GM18873 (cell line): ENCODE results near the gene TNIK.

Source experiments
- ATAC-seq: cut with Tn5 transposase; IDR thresholded peaks from one replicate; pipeline ENCODE4 v1.9.1; 2021; ENCODE audit warnings: mild to moderate bottlenecking, moderate library complexity, moderate number of reproducible peaks; ENCODE audit not compliant: unreplicated experiment, low FRiP score

The TNIK gene

GRCh38 chr3:171459942-171460724 is at the start of gene TNIK:
TSS of gene TNIK (minus strand) at chr3:171460405. CDS start at chr3:171460063, 342 bp downstream.
- ATAC-seq = peak; percentile 61

- no peak for ATAC-seq
These were observed 48.5 kb upstream of the TNIK start for GRCh38 chr3:171508676-171509075.

- ATAC-seq = no peak
These were observed 48.0 kb upstream of the TNIK start for GRCh38 chr3:171508206-171508605.

- ATAC-seq = no peak
These were observed 46.6 kb upstream of the TNIK start for GRCh38 chr3:171506743-171507319.

DNA sequence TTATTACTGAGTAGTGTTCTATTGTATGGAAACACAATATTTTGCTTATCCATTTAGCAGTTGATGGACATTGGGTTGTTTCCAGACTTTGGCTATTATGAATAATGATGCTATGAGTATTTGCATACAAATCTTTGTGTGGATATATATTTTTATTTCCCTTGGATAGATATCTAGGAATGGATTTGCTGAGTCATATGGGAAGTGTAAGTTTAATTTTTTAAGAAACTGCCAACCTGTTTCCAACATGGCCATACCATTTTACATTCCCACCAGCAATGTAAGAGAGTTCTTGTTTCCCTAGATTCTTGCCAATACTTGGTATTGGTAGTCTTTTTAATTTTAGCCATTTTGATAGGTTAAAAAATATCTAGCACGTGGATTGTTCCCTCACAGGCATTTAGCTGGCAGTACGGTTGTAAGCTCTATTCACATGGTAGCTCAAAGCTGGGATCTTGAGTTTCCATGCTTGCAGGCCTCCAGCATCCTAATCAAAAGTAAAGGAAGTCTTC is 45.7 kb upstream of the TNIK start:
- no peak for ATAC-seq

- ATAC-seq = no peak
These were observed 44.2 kb upstream of the TNIK start for GRCh38 chr3:171504376-171504775.

GRCh38 chr3:171503817-171504216 is 43.6 kb upstream of the TNIK start:
- ATAC-seq = no peak

DNA sequence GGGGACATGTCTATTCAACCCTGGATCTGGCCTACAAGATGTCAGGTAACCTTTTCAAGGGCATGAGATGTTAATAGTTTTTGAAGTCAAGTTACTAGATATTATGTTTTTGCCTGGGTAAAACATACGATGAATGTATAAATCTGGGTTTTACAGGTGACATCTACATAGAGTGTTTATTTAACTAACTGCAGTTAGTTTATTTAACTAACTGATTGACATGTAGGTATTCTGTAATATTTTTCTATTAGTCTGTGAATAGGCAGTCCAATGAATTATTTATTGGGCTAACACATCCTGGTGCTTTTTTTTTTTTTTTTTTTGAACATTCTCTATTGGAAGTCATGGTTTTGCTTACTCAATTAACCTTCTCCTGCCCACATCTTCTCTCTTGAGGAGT is 38.7 kb upstream of the TNIK start:
- ATAC-seq = no peak

DNA sequence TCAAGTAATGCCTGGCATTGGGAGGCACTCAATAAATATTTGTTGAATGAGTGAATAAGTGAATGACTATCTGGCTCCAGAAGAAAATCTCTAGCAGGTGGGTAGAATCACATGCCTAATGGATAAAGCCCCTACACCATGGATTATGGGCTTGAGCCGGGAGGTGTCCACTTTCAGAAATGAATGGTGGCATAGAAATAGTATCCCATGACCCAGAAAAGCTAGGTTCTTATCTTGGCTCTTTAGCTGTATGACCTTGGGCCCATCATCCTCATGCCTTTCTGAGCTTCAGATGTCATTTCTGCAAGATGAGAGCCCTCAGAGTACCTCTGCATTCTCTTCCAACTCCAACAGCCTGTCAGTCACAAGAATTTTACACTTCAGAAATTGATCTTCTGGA is 37.3 kb upstream of the TNIK start:
- no peak for ATAC-seq

- ATAC-seq = no peak
These were observed 35.2 kb upstream of the TNIK start for GRCh38 chr3:171495413-171495812.

DNA sequence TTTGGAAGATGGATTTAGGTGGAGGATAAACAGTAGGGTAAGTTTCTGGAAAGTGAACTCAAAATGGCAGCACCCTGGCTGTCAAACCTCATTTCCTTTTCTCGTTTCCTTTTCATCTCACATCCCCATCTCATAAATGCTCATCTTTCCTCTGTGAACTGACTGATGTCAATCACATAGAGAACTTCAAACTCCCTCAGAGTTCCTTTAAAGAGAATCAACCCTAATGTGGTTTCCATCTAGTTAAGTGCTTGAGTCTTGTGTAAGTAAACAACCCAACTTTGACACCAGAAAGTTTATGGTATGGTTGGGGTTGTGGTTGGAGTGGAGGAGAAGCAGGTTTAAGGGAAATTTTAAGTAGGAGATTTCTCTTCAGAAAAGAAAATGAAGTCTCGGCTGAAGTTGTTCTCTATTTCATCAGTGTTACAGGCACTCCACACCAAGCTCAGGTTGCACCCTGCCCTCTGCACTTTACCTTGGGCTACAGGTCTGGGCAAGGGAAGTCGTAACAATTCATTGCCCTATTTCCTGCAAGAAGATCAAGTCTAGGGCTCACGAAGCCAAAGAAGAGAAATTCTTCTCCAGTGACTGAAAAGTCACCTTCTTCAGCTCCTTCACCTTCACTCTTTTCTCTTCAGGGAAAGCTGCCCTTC is 34.4 kb upstream of the TNIK start:
- ATAC-seq = no peak

GRCh38 chr3:171491361-171491760 is 31.2 kb upstream of the TNIK start:
- ATAC-seq = no peak

GRCh38 chr3:171490901-171491300 is 30.7 kb upstream of the TNIK start:
- ATAC-seq = no peak

DNA sequence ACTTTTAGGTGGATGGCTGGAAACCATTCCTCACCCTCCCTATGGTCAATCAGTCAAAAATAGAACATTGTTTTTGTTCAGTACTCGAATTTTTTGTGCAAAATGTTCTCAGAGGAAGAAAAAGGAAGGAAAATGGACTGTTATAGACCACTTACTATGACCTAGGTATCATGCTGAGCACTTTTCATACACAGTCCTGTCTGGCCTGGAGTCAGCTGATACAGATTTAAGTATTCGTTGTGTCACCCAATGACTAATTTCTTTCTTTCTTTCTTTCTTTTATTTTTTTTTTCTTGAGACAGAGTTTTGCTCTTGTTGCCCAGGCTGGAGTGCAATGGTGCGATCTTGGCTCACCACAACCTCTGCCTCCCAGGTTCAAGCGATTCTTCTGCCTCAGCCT is 29.1 kb upstream of the TNIK start:
- no peak for ATAC-seq

DNA sequence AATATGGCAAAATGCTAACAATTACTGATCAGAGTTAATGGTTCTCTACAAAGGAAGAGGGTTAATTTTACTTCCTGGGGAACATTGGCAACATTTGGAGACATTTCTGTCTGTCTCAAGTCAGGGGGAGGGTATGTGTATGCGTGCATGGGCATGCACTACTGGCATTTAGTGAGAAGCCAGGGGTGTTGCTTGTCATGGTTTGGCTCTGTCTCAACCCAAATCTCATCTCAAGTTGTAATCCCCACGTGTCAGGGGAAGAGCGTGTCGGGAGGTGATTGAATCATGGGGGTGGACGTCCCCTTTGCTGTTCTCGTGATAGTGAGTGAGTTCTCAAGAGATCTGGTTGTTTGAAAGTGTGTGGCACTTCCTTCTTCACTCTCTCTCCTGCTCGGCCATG is 28.3 kb upstream of the TNIK start:
- ATAC-seq = no peak

- ATAC-seq = no peak
These were observed 27.2 kb upstream of the TNIK start for GRCh38 chr3:171487382-171487781.

- ATAC-seq = no peak
These were observed 25.1 kb upstream of the TNIK start for GRCh38 chr3:171485338-171485737.

- ATAC-seq = no peak
These were observed 20.8 kb upstream of the TNIK start for GRCh38 chr3:171481011-171481410.

GRCh38 chr3:171480526-171480925 is 20.3 kb upstream of the TNIK start:
- peak; percentile 82 for ATAC-seq

DNA sequence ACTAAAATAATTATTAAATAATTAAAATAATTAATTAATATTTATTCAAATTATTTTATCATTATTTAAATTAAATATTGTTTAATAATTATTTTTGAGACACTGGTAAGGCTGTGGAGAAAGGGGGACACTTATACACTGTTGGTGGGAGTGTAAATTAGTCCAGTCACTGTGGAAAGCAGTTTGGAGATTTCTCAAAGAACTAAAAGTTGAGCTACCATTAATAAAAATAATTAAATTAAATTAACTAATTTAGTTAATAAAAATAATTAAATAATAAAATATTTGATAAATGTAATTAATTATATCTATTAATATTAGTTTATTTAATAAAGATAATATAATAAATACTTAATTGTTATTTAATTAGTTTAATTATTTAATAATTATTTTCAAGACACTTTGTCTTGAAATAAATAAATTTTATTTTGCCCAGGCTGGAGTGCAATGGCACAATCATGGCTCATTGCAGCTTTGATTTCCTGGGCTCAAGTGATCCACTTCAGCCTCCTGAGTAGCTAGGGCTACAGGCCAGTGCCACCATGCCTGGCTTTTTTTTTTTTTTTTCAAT is 16.4 kb upstream of the TNIK start:
- ATAC-seq = no peak

- ATAC-seq = no peak
These were observed 12.3 kb upstream of the TNIK start for GRCh38 chr3:171472552-171472951.
